ENCODE measurements around the gene CLIC1. TPM values are rescaled to one million over a fixed set of nuclear protein-coding genes. Genes with fewer than 3 reads are reported as not detected.

Gene CLIC1
- 100 to 1,000 TPM; 239 to 420 (median 333) TPM for total RNA-seq

DNA sequence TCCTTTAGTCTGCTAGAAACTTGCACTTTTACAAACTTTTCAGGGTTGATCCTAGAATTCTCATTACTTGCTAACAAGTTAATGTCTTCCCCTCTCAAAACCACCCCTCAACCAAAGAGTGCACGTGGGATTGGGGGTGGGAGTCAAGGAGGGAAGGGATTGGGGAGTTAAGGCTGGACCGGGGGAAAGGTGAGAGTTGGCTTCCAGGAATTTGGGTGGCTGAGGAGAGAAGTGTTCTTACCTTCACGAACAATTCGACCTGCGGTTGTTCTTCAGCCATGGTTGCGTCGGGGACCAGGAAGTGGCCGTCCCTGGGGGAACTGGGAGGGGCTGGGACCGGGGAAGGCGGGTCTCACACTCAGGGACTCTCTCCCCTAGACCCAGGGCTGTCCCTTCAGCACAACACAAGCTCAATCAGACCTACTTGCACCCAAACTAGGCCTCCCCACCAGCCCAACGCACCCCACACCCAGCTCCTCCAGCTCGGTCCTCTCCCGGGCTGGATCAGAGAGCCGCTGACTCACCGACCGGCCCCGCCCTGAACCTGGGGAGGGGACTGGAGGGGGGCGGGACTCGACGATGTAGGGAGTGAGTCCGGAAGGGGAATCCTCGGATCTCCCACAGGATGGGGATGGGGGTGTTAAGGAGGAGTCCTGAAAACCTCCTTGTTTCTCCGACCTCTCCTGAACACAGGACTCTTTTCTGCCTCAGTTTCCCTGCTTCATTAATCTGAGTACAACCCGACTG, at the start of gene CLIC1:
CLIC1 (minus strand) TSS at position 510 of the 747 bp plus-strand sequence; CDS start at position 280, 230 bp downstream.
- peak within 1 kb of the TSS; percentile 75 for H3K4me3 ChIP-seq
- no peaks in the 10 kb centered on the region for H3K9me3 ChIP-seq
- peak; percentile 88 to 89 for TF ChIP-seq POLR2A (IDR thresholded peaks at IDR 0.05)
- peak; percentile 11 to 79 (median 69) for TF ChIP-seq POLR2AphosphoS5 (IDR thresholded peaks at IDR 0.05)
- TF ChIP-seq EP300 (IDR thresholded peaks at IDR 0.05) = no peak
- WGBS = 0% methylated on average over 13 of the region's 24 CpGs
- peaks cover 74% of the 10 kb centered on the region for H3K4me1 ChIP-seq
- peak; percentile 95 for DNase-seq (ENCODE audit: low spot score in 2 of 2)
- peak within 1 kb of the TSS; percentile 89 for H3K27ac ChIP-seq
- H3K36me3 ChIP-seq = peaks cover 31% of the 10 kb centered on the region
- no peaks in the 10 kb centered on the region for H3K27me3 ChIP-seq

GRCh38 chr6:31785475-31785874, 49.1 kb upstream of the CLIC1 start:
- WGBS = 94% methylated on average over 7 of the region's 11 CpGs
- Histone ChIP-seq H3K4me1 (peaks cover 2% of the 10 kb centered on the region), H3K27me3 (no peaks in the 10 kb centered on the region), H3K9me3 (no peaks in the 10 kb centered on the region), H3K36me3 (peaks cover 80% of the 10 kb centered on the region), H3K4me3 (no peak overlapping the region), H3K27ac (no peak overlapping the region)
- no peak for DNase-seq (ENCODE audit: low spot score in 2 of 2)
- TF ChIP-seq POLR2AphosphoS5 (IDR thresholded peaks at IDR 0.05) (no peak), EP300 (IDR thresholded peaks at IDR 0.05) (no peak), POLR2A (IDR thresholded peaks at IDR 0.05) (no peak)
- TF ChIP-seq, protein P1, sequence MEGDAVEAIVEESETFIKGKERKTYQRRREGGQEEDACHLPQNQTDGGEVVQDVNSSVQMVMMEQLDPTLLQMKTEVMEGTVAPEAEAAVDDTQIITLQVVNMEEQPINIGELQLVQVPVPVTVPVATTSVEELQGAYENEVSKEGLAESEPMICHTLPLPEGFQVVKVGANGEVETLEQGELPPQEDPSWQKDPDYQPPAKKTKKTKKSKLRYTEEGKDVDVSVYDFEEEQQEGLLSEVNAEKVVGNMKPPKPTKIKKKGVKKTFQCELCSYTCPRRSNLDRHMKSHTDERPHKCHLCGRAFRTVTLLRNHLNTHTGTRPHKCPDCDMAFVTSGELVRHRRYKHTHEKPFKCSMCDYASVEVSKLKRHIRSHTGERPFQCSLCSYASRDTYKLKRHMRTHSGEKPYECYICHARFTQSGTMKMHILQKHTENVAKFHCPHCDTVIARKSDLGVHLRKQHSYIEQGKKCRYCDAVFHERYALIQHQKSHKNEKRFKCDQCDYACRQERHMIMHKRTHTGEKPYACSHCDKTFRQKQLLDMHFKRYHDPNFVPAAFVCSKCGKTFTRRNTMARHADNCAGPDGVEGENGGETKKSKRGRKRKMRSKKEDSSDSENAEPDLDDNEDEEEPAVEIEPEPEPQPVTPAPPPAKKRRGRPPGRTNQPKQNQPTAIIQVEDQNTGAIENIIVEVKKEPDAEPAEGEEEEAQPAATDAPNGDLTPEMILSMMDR (IDR thresholded peaks at IDR 0.05) = no peak

- no peak overlapping the region for H3K4me3 ChIP-seq
- peaks cover 2% of the 10 kb centered on the region for H3K4me1 ChIP-seq
- no peaks in the 10 kb centered on the region for H3K9me3 ChIP-seq
- peaks cover 83% of the 10 kb centered on the region for H3K36me3 ChIP-seq
- 97% methylated on average over 15 of the region's 15 CpGs for WGBS
- no peak for TF ChIP-seq POLR2A (IDR thresholded peaks at IDR 0.05)
- no peak for DNase-seq (ENCODE audit: low spot score in 2 of 2)
- H3K27ac ChIP-seq = no peak overlapping the region
- no peaks in the 10 kb centered on the region for H3K27me3 ChIP-seq
Observed at GRCh38 chr6:31784098-31784925, 48.0 kb upstream of the CLIC1 start.

DNA sequence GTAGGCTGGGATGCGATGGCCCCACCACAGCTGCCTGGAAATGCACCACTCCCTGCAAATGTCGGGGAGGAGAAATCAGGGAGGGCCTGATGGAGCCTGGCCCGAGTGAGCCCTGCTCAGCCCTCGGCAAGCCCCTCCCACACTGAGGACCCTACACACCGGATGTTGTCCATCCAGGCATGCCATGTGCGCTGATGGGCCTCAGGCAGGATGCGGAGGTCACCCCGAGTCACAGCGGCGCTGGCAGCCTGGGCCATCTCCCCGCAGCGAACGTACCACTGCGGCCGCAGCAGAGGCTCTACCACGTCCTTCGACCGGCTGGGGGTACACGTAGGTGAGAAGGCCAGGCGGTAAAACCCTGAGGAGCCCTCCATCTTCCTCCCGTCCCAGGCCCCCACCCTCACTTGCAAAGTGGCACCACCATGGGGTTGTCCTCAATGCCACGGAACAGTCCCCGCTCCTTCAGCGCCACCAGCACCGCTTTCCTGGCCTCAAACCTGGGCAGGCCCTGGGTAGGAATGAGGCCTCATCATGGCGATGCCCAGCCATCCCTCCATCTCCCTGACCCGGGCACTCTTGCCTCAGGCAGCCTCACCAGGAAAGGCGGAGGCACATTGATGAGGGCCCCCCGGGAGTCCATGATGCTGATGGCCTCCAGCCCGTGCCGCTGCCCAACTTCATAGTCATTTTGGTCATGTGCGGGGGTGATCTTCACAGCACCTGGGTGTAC, 46.0 kb upstream of the CLIC1 start:
- no peaks in the 10 kb centered on the region for H3K27me3 ChIP-seq
- DNase-seq (ENCODE audit: low spot score in 2 of 2) = no peak
- H3K36me3 ChIP-seq = peaks cover 78% of the 10 kb centered on the region
- H3K9me3 ChIP-seq = no peaks in the 10 kb centered on the region
- H3K27ac ChIP-seq = no peak overlapping the region
- H3K4me1 ChIP-seq = peaks cover 3% of the 10 kb centered on the region
- TF ChIP-seq, protein P1 (IDR thresholded peaks at IDR 0.05) = no peak
- no peak for TF ChIP-seq POLR2A (IDR thresholded peaks at IDR 0.05)
- TF ChIP-seq EP300 (IDR thresholded peaks at IDR 0.05) = no peak
- TF ChIP-seq POLR2AphosphoS5 (IDR thresholded peaks at IDR 0.05) = no peak
- 95% methylated on average over 13 of the region's 32 CpGs for WGBS
- H3K4me3 ChIP-seq = no peak overlapping the region

GRCh38 chr6:31781244-31782125, 45.2 kb upstream of the CLIC1 start:
- Histone ChIP-seq H3K36me3 (peaks cover 76% of the 10 kb centered on the region), H3K27ac (no peak overlapping the region), H3K4me1 (peaks cover 11% of the 10 kb centered on the region), H3K4me3 (no peak overlapping the region), H3K27me3 (no peaks in the 10 kb centered on the region), H3K9me3 (no peaks in the 10 kb centered on the region)
- DNase-seq (ENCODE audit: low spot score in 2 of 2) = no peak
- TF ChIP-seq, protein P1 (IDR thresholded peaks at IDR 0.05) = no peak
- TF ChIP-seq POLR2AphosphoS5 (IDR thresholded peaks at IDR 0.05) (no peak), EP300 (IDR thresholded peaks at IDR 0.05) (no peak), POLR2A (IDR thresholded peaks at IDR 0.05) (no peak)
- WGBS = 91% methylated on average over 19 of the region's 23 CpGs
